ENCODE data around the gene RFX7.

RFX7 gene

GRCh38 chr15:56244038-56244810 lies 545 bp upstream of the RFX7 start:
- DNase-seq (ENCODE audit: low read depth in 2 of 2), result peak; percentile 3 to 6

- peak in 1 of 2 donors; percentile 5 for DNase-seq (ENCODE audit: low read depth in 2 of 2)
These were observed 1.0 kb downstream of the RFX7 start for GRCh38 chr15:56242576-56243162.

GRCh38 chr15:56241374-56242105 lies 2.1 kb downstream of the RFX7 start:
- DNase-seq (ENCODE audit: low read depth in 2 of 2), result no peak

GRCh38 chr15:56240390-56240789 lies 3.3 kb downstream of the RFX7 start:
- no peak for DNase-seq (ENCODE audit: low read depth in 2 of 2)

- no peak for DNase-seq (ENCODE audit: low read depth in 2 of 2)
These were observed 7.5 kb downstream of the RFX7 start for GRCh38 chr15:56236197-56236596.

- DNase-seq (ENCODE audit: low read depth in 2 of 2), result no peak
These were observed 8.9 kb downstream of the RFX7 start for GRCh38 chr15:56234804-56235203.

- DNase-seq (ENCODE audit: low read depth in 2 of 2), result no peak
These were observed 10.1 kb downstream of the RFX7 start for GRCh38 chr15:56233549-56233948.

GRCh38 chr15:56232058-56232457 lies 11.6 kb downstream of the RFX7 start:
- no peak for DNase-seq (ENCODE audit: low read depth in 2 of 2)

GRCh38 chr15:56228854-56229253 lies 14.8 kb downstream of the RFX7 start:
- DNase-seq (ENCODE audit: low read depth in 2 of 2), result no peak

- no peak for DNase-seq (ENCODE audit: low read depth in 2 of 2)
These were observed 15.3 kb downstream of the RFX7 start for GRCh38 chr15:56228352-56228751.

GRCh38 chr15:56227780-56228179 lies 15.9 kb downstream of the RFX7 start:
- DNase-seq (ENCODE audit: low read depth in 2 of 2), result no peak

GRCh38 chr15:56227306-56227705 lies 16.4 kb downstream of the RFX7 start:
- DNase-seq (ENCODE audit: low read depth in 2 of 2), result no peak

- no peak for DNase-seq (ENCODE audit: low read depth in 2 of 2)
These were observed 18.2 kb downstream of the RFX7 start for GRCh38 chr15:56225520-56225919.

- no peak for DNase-seq (ENCODE audit: low read depth in 2 of 2)
These were observed 21.4 kb downstream of the RFX7 start for GRCh38 chr15:56222302-56222701.

- DNase-seq (ENCODE audit: low read depth in 2 of 2), result no peak
These were observed 26.3 kb downstream of the RFX7 start for GRCh38 chr15:56217341-56217740.

- DNase-seq (ENCODE audit: low read depth in 2 of 2), result no peak
These were observed 27.9 kb downstream of the RFX7 start for GRCh38 chr15:56215769-56216168.

GRCh38 chr15:56211960-56212550 lies 31.6 kb downstream of the RFX7 start:
- DNase-seq (ENCODE audit: low read depth in 2 of 2), result no peak

GRCh38 chr15:56211064-56211463 lies 32.6 kb downstream of the RFX7 start:
- no peak for DNase-seq (ENCODE audit: low read depth in 2 of 2)

- DNase-seq (ENCODE audit: low read depth in 2 of 2), result no peak
These were observed 35.0 kb downstream of the RFX7 start for GRCh38 chr15:56208641-56209155.

GRCh38 chr15:56208185-56208584 lies 35.5 kb downstream of the RFX7 start:
- no peak for DNase-seq (ENCODE audit: low read depth in 2 of 2)

- DNase-seq (ENCODE audit: low read depth in 2 of 2), result no peak
These were observed 36.0 kb downstream of the RFX7 start for GRCh38 chr15:56207711-56208110.

GRCh38 chr15:56207092-56207491 lies 36.6 kb downstream of the RFX7 start:
- no peak for DNase-seq (ENCODE audit: low read depth in 2 of 2)
